Astrocyte of the spinal cord (primary cell): Measurements from ENCODE around the gene C11orf58.

Experiments
- DNase-seq: peaks from one replicate; pipeline ENCODE4 v3.0.0; 2011; ENCODE audit warnings: low read depth, low spot score
- H3K4me3 ChIP-seq: 2 replicates; pipeline ENCODE4 v1.5.1; 2011; ENCODE audit warnings: low read depth, mild to moderate bottlenecking, low read length, moderate library complexity
- CTCF ChIP-seq: IDR thresholded peaks from 2 replicates; pipeline ENCODE4 v1.5.1; 2012; ENCODE audit warnings: low read depth, mild to moderate bottlenecking, low read length, inconsistent platforms
- in situ Hi-C: cut with HindIII; loops from 2 replicates; pipeline ENCODE4 v1.10.0; 2017; ENCODE audit warnings: low sequenced_read_pairs

C11orf58 gene

GRCh38 chr11:16793511-16793910 lies 55.1 kb downstream of the C11orf58 start:
- no peak for TF ChIP-seq CTCF
- in situ Hi-C loops, result no loop called here
- no peak for DNase-seq
- H3K4me3 ChIP-seq, result no peak overlapping the region

GRCh38 chr11:16794047-16794818 lies 55.8 kb downstream of the C11orf58 start:
- DNase-seq, result no peak
- in situ Hi-C loops, result no loop called here
- TF ChIP-seq CTCF, result no peak
- no peak overlapping the region for H3K4me3 ChIP-seq

- in situ Hi-C loops, result no loop called here
- H3K4me3 ChIP-seq, result no peak overlapping the region
- TF ChIP-seq CTCF, result no peak
- DNase-seq, result no peak
Observed at GRCh38 chr11:16795146-16795545, 56.7 kb downstream of the C11orf58 start.

GRCh38 chr11:16796311-16796710 lies 57.9 kb downstream of the C11orf58 start:
- in situ Hi-C loops, result no loop called here

GRCh38 chr11:16797776-16798175 lies 59.3 kb downstream of the C11orf58 start:
- in situ Hi-C loops, result no loop called here
- DNase-seq, result no peak
- TF ChIP-seq CTCF, result no peak
- H3K4me3 ChIP-seq, result no peak overlapping the region

More at GRCh38 chr11:16796311-16796710, 57.9 kb downstream of the C11orf58 start:
- no peak overlapping the region for H3K4me3 ChIP-seq
- no peak for TF ChIP-seq CTCF
- DNase-seq, result no peak

- no peak for TF ChIP-seq CTCF
- H3K4me3 ChIP-seq, result no peak overlapping the region
- in situ Hi-C loops, result no loop called here
- DNase-seq, result no peak
Observed at GRCh38 chr11:16799221-16799620, 60.8 kb downstream of the C11orf58 start.

GRCh38 chr11:16799890-16800289 lies 61.4 kb downstream of the C11orf58 start:
- in situ Hi-C loops, result no loop called here
- no peak overlapping the region for H3K4me3 ChIP-seq
- no peak for TF ChIP-seq CTCF
- DNase-seq, result no peak
